OCI-M1 (cell line): ENCODE data around the gene IQCE.
"Not testable (repeated sequence)": the region's sequence is repeated elsewhere in the genome, so short reads cannot be mapped to it uniquely, and the experiment has no call there.

Experiments
- DNase-seq: peaks from one replicate; lab custom pipeline; 2025; lab: John Stamatoyannopoulos, UW

IQCE gene

DNA sequence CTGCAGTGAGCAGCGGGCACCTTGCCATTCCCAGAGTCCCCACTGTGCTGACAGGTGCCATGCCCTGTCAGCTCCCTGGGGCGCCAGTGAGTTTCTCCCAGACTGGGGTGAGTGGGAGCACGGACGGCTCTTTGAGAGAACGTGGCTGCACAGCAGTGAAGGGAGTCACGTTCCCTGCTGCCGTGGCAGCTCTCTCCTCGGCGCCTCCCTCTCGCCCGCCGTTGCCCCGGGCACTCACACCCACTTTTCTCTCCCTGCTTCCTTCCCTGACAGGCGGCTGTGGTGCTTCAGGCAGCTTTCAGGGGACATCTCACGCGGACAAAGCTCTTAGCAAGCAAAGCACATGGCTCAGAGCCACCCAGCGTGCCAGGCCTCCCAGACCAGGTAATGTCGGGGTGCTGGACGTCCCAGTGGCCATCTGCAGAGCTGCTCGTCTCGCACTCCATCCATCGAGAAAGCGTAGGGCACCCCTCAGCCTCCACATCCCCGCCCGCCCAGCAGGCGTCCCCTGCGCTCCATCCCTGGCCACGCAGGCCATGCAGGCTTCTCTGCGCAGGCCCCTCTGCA, 45.9 kb downstream of the IQCE start:
- DNase-seq, result no peak

DNA sequence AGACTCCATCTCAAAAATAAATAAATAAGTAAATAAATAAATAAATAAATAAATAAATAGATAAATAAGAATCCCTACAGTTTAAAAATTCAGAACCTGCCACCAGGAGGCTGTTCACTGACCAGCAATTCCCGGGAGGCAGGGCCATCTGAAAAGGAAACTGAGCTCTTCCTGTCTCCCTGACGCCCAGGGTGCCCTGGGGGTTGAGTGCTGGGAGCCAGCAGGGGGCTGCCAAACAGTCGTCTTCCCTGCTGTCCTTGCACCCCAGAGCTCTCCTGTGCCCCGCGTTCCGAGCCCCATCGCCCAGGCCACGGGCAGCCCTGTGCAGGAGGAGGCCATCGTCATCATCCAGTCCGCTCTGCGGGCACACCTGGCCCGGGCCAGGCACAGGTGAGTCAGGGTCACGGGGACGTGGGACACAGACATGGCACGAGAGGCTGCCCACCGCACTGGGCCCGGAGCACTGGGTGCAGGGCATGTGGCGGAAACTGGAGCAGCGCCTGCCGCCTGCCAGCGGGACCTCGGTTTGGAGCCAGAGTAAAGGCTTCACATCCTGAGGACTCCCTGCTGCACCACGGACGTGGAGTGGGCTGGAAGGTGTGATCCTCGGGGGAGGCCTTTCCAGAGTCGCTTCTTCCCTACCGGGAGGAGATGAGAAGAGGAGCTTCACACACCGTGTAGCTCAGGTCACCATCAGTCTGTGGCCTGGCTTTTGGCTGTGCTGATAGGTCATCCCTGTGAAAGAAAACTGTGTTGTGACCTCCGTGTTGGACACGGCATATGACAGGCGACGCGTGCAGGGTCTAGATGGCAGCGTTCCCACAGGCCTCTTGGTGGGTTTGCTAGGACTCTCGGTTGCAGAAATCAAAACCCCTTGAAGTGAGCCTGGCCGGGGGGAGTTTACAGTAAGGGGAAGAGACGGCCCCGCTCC, 47.1 kb downstream of the IQCE start:
- no peak for DNase-seq

DNA sequence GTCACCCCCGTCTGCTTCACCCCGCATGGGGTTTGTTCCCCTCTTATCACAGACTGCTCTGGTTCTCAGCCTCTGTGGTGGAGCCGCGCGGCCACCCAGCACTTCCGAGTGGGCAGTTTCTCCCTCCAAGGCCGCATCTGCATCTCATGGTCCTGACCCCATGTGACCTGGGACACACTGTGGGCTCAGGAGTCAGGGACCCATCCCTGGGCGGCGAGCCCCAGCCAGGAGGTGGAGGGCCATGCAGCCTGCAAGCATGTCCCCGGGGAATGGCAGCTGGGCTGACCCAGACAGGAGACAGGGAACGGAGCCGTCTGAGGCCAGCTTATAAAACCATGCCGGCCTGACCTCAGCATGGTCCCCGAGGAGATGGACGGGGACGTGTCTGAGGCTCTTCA, 47.8 kb downstream of the IQCE start:
- no peak for DNase-seq

DNA sequence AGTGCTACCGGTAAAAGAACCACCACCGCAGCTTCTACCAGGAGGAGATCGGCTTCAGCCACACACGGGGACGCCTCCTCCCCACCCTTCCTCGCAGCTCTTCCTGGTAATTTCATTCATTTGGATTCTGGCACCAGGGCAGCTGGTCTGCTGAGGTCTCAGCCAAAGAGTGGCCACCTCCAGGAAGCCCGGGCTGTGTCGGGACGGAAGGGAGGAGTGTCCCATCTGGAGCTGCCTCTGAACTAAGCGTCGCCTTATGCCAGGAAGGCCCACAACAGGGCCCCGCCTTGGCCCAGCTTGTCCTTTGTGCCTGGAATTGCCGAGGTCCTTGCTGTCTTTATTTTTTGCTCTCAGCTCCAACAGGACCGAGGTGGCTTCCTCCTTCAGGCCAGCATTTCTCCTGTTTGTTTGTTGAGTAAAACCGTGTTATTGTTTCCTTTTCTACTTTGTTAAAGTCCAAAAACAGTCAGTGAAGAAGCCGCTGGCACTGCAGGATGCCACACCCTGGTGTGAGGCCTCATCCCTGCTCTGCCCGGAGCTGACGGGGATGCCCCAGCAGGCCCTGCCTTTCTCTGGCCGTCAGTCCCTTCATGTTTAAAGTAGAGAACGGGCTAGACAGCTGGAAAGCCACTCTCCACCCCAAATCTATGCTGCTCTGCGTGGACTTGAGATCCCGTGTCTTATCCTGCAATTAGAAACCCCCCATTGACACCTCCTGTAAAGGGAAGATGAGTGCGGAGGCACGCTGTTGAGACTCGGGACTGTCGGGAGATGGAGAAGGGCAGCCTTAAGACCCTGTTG, 48.5 kb downstream of the IQCE start:
- DNase-seq, result no peak

DNA sequence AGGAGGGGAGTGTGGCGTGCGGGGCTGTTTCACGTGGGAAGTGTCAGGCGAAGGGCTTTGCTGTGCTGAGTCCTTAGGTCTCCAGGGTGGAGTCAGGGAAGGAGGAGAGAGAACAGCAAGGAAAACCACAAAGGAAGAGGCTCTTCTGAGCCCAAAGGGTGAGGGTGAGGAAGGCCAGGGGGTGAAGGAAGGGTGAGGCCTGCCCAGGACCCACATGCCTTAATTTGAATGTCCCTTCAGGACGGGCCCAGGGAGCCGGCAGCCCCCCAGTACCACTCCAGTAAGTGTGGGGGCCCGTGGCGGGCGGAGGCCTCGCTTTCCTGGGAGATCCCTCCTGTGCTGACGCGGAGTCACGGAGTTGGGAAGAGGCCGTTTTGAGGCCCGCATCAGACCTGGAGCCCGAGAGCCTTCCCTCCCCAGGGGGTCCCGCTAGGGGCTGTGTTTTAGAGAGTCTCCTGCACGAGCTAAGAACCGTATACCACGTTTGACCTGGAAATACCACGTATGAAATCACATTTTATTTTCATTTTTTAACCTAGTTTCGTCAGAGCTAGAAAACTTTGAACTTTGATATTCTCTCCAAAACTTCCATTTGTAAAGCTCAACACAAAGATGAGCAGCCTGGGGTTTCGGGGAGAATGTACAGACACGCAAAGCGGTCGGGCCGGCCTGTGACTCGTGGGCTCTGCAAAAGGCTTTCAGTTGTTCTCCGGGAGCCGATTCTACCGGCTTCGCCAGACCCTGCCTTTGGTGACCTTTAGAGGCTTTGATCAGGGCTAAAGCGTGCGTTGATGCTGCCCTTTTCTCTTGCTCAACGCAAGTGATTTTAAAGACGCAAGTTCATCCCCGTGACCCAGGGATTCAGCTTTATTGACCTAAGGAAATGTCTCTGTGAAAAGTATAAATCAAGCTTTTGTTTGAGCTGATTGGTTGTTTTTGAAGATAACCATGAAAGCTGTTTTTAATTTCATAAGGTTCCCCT, 49.4 kb downstream of the IQCE start:
- no peak for DNase-seq

DNA sequence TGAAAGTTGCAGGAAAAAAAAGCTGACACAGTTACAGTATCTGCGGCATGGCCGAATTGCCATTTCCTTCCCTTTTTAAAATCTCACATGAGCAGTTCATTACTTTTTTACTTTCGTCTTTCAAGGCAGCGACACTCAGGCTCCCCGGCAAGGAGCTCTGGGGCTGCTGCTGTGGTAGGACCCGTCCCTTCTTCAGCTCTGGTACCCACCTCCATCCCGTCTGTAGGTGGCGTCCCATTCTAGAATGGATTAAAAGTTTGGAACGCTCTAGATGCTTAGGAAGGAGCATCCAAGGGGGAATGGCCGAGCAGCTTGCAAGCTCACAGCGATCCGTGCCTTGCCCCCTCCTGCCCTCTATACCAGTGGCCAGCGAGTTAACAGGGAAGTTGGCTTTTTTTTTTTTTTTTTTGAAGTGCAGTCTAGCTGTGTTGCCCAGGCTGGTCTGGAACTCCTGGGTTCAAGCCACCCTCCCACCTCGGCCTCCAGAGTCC, 50.2 kb downstream of the IQCE start:
- DNase-seq, result peak; percentile 71

DNA sequence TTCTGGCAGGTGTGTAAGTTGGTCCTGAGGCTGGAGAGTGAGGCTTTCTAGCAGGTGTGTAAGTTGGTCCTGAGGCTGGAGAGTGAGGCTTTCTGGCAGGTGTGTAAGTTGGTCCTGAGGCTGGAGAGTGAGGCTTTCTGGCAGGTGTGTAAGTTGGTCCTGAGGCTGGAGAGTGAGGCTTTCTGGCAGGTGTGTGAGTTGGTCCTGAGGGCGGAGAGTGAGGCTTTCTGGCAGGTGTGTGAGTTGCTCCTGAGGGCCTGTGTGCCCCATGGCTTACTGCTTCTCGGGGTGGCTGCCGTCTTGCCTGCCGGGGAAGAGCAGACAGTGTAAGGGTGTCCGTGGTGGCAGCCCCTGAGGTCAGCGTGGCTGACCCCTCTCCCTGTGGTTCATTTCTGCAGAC, 50.9 kb downstream of the IQCE start:
- DNase-seq, result not testable (repeated sequence)

DNA sequence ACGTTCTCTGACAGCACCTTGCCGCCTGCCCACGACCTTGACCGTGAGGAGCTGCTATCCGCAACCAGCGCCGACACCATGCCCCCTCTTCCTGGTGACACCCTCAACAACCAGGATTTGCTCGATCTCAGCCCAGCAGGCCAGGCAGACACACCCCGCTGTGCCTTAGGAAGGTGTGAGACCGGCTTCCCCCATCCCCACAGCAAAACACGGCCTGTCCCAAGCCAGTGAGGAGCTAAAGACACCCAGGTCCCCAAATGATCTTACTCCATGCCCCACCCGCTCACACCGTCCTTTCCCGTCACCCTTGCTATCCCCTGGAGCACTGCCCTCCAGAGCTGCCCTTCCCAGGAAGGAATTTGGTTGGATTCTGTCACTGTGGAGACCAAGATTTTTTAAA, 51.7 kb downstream of the IQCE start:
- no peak for DNase-seq

DNA sequence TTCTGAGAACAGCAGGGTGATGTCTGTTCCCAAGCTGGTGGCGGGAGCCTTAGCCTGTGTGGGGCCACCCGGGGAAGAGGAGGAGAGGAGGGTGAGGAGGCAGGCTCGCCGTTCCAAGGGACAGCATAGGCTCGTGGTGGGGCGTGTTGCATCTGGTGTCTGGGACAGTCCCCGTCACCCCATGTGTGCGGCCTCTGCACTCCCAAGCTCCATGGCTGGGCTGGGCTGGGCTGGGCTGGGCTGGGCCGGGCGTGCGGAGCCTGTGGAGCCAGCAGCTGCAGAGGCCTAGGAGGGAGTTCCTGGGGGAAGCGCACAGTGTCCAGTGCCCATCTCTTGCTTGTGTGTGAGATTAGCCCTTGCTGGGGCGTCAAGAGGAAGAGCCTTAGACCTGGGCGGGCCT, 52.1 kb downstream of the IQCE start:
- no peak for DNase-seq

DNA sequence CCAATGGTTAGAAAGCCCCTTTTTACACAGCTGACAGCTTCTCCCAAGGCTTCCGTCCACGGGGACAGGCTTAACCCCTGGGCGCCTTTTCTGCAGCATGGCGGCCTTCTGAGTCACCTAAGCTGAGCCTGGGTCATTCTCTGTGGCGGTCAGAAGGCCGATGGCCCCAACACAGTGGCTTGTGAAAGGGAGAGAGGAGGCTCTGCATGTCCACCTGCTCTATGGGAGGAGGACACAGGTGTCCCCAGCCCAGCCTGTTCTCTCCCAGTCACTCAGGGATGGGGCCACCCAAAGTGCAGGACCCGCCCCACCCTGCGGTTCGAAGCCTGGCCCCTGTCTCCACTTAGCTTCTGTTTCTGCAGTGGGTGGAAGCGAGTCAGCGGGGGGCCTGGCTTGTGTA, 52.6 kb downstream of the IQCE start:
- DNase-seq, result no peak

DNA sequence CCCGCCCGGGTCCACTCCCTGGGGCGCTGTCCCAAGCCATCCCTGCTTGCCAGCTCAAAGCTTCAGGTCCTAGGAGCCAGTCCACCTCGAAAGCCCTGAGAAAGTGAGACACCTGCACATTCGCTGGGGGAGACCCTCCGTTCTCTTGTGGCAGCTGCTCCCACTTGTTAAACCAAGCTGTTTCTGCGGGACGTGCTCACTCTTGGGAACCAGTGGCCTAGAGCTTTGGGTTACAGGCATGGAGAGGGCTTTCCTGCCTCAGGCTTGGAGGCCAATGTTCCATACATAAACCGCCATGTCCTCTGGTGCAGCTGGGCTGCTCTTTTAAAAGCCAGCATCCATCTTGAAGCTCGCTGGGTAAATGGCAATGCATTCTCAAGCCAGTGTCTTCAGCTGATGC, 53.1 kb downstream of the IQCE start:
- no peak for DNase-seq

DNA sequence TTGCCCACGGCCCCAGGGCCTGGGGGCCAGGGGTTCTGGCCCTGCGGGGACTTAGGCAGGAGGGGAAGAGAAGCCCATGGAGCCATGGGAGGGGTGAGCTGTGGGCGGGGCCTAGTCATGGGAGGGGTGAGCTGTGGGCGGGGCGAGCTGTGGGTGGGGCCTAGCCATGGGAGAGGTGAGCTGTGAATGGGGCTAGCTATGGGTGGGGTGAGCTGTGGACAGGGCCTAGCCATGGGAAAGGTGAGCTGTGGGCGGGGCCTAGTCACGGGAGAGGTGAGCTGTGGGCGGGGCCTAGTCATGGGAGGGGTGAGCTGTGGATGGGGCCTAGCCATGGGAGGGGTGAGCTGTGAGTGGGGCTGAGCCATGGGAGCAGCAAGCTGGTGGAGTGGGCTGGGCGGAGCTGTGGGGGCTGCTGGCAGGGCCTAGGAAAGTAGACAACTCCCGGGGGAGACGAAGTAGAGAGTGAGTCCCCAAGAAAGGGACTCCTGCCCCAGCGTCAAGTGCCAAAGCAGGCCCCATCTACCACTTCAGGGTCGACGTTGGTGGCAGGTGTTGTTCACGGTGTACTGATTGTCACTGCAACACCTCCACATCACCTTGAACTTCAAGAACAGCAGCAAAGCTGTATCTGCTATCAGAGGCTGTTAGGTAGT, 53.8 kb downstream of the IQCE start:
- DNase-seq, result no peak

DNA sequence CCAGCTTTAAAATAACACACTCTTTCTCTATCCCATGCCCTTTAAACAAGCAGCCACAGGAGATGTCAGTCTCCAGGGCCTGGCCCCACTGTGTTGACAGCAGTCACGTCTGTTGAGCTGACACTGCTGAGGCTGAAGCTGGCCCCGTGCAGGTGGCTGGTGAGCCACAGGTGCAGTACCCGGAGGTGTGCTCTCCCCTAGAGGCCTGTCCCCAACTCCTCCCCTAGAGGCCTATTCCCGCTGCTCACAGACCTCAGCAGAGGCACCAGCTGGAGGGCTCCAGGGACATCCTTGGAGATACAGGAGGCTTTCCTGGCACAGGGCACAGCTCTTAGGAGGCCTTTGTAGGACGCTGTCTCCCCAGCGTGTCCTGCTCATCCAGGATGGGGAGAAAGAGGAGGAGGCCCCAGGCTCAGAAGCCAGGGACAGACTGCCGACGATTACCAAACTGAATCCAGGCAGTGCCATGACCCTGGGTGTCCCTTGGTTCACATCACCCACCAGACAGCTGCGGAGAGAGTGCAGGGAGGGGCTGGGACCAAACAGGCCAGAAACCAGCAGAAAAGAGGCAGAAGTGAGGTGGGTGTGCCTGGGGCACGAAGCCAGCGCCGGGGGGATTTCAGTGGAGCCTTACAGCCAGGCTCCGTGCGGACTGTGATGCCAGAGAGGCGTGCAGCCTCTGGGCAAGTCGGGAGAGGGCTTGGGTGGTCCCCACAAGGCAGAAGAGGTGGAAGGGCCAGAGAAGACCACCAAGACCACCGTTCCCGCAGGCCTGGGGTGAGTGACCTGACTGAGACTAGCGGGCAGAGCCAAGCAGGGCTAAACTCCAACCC, 54.5 kb downstream of the IQCE start:
- DNase-seq, result no peak

DNA sequence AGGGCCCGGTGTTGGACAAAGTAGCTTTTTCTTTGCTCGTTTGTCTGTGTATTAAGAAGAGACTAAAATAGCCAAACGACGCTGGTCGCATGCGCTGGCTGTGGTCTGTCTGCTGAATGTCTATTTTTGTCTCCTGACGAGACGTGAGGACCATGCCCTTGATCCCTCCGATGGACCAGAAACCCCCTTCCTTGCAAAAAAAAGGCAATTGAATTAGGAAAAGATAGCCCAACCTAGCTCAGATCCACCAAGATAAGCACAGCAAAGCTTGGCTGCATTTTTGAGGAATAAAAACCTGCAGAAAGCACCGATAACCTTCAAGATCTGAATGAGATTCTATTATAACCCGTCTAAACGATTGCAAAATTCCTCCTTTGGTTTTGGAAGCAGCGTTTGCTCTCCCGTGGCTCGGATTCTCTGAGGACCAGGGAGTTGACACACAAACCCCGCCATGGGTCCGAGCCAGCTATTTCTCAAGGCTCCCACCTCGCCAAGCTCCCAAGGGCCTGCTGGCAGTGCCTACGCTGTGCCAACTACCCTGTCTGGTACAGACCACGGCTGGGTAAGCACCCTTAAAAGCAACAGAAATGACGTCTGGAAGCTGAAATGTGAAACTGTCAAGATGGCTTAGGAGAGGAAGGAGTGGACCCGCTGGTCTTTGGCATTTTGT, 55.3 kb downstream of the IQCE start:
- DNase-seq, result no peak

DNA sequence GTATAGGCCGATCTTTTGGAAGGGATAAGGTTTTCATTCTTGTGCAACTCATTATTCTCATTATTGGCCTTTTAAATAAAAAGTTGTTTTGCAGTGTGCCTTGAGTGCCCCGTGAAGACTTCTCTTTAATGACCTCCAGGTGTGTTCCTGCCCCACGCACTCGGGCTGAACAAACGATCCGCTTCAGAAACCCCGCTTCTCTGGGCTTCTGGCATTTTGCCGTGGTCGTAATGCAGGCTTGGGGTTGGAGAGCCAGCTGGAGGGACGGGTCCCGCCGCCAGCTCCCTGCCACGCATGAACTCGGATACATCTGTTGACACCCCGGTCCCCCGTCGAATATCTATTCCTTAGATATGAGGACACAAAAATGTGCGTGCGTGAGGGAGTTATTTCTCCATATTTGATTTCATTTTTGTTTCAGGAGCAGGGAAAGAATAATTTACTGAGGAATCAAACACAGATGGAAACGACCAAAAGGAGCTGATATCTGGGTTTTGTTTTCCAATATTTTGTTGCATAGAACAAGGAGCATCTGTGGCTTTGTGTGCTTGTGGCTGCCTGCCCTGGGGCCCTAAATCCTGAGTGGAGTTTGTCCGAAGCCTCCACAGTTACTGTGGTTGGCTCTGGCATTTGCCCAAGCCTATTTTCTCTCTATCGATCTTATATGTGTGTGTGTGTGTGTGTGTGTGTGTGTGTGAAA, 56.0 kb downstream of the IQCE start:
- no peak for DNase-seq

DNA sequence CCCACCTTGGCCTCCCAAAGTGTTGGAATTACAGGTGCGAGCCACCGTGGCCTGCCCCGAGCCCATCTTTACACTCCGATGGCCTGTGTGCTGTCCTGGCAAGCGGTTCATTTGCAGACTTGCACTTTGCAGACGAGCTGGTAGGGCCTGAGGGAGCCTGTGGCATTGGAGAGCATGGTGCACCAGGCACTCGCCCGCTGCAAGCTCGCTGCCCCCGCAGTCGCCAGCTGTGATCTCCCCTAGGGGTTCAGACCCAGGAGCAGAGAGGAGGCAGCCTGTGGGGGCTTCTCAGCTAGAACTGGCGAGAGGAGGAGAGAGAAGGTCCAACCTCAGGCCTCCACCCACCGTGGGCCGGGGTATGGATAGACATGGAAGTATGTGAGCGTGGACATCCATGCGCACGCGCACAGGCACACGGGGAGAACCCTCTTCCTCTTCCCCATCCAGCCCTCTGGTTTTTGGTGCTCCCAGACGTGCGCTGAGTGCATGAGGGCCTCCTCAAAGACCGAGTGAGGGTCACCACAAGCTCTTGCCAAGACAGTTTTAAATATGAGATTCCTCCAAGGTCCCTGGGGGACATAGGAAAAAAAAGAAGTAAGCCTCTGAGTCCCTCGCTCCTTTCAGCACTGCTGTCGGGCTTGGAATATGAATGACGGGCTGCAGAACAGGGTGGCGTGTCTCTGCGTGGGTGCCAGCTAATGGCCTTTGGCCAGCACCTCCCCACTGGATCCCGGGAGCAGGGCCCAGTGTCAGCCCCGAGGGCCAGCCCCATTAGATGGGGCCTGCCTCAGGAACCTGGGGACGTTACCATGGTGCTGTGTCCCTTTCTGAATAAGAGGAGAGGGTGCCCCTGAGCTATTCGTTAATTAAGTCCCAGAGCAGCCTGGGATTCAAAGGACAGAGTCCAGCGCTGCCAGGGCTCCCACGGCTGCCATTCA, 57.9 kb downstream of the IQCE start:
- DNase-seq, result no peak

DNA sequence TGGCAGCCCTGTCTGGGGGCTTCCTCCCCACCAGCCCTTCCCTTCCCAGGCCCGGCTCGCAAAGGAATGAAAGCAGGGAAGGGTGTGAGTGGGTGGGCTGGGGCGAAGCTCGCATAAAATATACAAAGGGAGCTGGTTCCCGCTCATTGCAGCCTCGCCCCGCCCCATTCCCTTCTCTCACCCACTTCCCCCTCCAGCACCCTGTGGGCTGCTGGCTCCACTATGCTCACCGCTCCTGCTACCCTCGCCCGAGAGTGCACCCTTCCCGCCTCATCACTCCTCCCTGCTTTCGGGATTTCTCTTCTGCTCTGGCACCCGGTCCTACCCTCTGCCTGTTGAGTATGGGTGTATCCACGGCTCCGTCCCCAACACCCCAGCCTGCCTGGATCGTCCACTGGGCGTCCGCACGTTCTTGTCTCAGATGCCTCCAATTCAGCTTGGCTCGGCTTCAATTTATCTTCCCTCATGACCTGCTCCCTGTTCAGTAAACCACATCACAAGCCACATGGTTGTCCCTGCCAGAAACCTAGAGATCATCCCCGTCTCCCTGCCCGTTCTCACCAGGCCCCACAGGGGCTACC, 58.6 kb downstream of the IQCE start:
- no peak for DNase-seq
